AG09319 (cell line): ENCODE data around the gene AGO4.
"Not testable (repeated sequence)": the region's sequence is repeated elsewhere in the genome, so short reads cannot be mapped to it uniquely, and the experiment has no call there.

Experiments used
- DNase-seq: peaks from one replicate; pipeline ENCODE4 v3.0.0-alpha.2; 2010; ENCODE audit warnings: low read depth; ENCODE audit errors: extremely low read depth
- TF ChIP-seq, protein P1 (sequence below): IDR thresholded peaks from 2 replicates; pipeline ENCODE4 v1.5.1; 2011; ENCODE audit warnings: low read depth, mild to moderate bottlenecking, inconsistent platforms, low read length, moderate library complexity

Gene AGO4

DNA sequence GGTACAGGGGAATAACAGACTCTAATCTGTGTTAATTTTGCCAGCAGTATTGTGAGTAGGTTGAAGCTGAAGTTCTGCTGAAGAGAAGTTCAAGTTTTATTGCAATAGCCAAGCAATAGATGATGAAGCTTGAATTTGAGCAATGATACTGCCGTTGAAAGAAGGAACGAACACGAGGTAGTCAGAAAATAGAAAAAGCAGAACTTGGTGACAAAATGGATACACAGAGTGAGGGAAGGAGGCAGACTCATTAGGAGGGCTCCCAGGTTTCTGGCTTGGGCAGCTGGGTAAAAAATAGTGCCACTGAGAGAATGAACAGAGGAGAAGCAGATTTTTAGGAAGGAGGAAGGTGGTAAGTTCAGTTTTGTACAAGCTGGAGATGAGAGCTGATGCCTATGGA, 52.9 kb downstream of the AGO4 start:
- TF ChIP-seq, protein P1, sequence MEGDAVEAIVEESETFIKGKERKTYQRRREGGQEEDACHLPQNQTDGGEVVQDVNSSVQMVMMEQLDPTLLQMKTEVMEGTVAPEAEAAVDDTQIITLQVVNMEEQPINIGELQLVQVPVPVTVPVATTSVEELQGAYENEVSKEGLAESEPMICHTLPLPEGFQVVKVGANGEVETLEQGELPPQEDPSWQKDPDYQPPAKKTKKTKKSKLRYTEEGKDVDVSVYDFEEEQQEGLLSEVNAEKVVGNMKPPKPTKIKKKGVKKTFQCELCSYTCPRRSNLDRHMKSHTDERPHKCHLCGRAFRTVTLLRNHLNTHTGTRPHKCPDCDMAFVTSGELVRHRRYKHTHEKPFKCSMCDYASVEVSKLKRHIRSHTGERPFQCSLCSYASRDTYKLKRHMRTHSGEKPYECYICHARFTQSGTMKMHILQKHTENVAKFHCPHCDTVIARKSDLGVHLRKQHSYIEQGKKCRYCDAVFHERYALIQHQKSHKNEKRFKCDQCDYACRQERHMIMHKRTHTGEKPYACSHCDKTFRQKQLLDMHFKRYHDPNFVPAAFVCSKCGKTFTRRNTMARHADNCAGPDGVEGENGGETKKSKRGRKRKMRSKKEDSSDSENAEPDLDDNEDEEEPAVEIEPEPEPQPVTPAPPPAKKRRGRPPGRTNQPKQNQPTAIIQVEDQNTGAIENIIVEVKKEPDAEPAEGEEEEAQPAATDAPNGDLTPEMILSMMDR, result no peak
- no peak for DNase-seq

DNA sequence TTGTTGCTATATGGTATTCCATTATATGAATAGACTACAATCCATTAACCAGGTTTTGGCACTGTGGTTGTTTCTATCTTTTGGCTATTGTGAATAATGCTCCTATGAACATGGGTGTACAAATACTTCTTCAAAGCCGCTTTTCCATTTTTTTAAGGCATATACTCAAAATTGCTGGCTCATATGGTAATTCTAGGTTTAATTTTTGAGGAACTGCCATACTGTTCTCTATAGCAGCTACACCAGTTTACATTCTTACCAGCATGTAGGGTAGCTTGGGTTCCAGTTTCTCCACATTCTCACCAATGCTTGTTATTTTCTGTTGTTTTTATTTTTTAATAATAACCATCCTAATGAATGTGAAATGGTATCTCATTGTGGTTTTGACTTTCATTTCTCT, 55.3 kb downstream of the AGO4 start:
- no peak for DNase-seq
- TF ChIP-seq, protein P1, result no peak

DNA sequence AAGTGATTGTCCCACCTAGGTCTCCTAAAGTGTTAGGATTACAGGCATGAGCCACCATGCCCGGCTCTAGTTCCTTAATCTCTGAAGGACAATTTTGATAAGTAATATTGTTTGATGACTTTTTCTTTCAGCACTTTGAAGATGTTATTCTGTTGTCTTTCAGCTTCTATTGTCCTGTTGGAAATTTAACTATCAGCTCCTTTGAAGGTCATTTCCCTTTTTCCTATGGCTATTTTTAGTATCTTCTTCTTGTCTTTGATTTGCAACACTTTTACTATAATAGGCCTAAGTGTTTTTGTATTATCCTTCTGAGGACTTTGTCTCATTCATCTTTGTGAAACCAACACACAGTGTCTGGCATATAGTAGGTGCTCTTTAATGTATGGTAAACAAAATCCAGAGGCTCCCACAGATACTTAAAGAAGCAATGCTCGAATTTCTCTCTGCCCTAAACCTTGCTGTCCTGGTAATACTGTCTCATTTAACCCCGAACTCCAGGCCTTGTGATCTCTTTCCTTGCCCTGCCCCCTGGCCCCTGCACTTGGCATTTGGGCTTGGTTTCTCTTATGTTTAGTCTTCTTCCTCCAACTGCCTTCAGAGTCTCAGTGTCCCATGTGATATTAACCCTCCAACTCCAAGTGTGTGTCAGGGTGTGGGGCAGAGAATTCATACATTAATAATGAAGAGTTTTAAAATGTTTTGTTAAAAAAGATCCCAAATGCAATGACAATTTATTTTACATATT, 56.2 kb downstream of the AGO4 start:
- TF ChIP-seq, protein P1, result no peak

DNA sequence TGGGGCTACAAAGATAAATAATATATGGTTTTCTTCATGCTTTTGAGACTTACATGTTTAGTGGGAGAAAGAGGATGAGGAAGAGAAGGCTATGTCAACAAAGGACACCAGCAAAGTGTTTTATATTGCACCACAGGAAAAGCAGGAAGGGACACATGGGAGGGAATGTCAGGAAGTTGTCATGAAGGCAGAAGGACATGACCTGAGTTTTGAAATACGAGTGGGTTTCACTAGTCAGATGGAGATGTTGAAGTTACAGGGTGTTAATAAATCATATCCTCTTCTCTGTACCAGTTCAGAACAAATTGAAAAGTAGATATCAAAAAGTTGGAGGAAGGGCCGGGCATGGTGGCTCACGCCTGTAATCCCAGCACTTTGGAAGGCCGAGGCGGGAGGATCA, 57.0 kb downstream of the AGO4 start:
- TF ChIP-seq, protein P1, result no peak

More for the DNA sequence above, 56.2 kb downstream of the AGO4 start:
- DNase-seq, result no peak

DNA sequence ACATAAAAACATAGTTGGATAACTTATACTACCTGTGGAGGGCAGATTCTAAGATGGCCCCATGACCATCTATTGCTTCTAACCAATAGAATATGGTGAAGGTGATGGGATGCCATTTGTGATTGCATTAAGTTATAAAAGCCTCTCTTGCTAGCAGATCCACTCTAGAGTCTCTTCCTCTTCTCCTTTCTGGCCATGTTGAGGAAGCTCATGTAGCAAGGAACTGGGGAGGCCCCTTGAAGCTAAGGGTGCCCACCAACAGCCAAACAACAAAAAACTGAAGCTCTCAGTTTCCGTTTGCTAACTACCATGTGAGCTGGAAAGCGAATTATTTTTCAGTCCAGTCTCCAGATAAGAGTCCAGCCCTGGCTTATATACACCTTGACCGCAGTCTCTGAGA, 59.2 kb downstream of the AGO4 start:
- no peak for DNase-seq

More for the DNA sequence above, 57.0 kb downstream of the AGO4 start:
- DNase-seq, result no peak

DNA sequence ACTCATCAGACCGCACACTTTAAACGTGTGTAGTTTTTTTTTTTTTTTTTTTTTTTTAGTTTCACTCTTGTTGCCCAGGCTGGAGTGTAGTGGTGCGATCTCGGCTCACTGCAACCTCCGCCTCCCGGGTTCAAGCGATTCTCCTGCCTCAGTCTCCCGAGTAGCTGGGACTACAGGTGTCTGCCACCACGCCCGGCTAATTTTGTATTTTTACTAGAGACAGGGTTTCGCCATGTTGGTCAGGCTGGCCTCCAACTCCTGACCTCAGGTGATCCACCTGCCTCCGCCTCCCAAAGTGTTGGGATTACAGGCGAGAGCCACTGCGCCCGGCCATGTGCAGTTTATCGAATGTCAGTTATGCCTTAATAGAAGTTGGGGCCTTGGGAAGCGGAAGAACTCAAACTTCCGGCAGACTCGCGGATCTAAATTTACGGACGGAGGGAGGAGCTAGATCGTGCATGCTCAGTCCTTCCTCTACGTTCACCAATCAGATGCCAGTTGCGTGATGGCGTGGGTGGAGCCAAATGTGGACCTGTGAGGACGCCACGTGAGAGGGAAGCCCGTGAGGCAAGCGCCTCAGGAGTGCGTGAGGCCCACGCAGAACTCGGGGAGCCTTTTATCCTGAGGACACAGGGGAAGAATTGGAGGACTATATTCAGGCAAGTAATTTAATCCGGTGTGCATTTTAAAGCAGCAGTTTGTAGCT, 61.6 kb downstream of the AGO4 start:
- not testable (repeated sequence) for DNase-seq

More for the DNA sequence above, 59.2 kb downstream of the AGO4 start:
- TF ChIP-seq, protein P1, result no peak

DNA sequence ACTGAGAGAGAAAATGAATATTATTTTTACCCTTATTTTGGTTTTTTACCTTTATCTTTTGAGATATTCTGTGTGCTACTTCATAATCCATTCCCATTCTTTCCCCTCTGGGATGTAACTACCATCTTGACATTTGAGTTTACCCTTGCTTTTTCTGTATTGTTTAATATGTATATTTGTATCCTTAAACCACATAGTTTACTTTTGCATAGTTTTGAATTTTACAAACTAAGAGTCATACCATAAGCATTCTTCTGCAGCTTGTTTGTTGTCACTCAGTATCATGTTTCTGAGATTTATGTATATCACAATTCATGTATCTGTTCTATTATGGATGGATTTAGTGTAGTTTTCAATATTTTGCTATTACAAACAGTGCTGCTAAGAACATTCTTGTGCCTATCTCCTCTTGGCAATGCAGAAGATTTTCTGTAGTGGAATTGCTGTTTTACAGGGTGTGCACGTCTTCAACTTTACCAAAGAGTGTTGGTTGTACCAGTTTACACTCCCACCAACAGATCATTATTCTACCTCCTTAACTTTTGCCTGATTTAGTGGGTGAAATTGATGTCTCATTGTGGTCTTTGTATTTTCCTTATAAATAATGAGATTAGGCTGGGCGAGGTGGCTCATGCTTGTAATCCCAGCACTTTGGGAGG, 63.0 kb downstream of the AGO4 start:
- TF ChIP-seq, protein P1, result no peak

More for the DNA sequence above, 63.0 kb downstream of the AGO4 start:
- no peak for DNase-seq
